ENCODE data around the gene BLNK. TPM values are rescaled to one million over a fixed set of nuclear protein-coding genes. Genes with fewer than 3 reads are reported as not detected.

The BLNK gene
- total and polyA plus RNA-seq, 9 of the 15 experiments (the other 6 are each of a cell fraction or from before 2014, with no cell fraction given) = not detected

DNA sequence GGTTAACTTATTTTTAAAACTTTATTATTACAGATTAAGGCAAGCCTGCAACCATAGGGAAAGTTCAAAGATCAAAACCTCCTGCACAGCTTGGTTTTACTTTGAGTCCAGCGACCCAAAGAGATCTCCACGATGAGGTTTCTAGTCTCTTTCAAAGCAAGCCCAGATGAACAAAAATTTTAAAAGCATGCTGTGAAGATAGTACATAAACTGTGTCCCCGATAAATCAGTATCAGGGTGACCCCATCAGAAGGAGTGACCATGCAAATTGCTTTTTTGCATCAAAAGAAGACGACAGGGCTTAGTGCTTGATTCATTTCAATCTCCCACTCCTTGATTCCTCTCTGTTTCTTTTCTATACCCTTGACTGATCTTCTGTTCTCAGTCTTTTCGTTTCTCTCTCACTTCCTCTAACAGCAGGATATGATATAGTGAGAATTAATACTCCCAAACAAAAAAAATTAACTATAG lies 16.8 kb upstream of the BLNK start:
- ATAC-seq = no peak
- TF ChIP-seq HMG20B (CRISPR knock-in tag; IDR thresholded peaks at IDR 0.05) (no peak), RAD21 (CRISPR knock-in tag; conservative IDR thresholded peaks at IDR 0.05 in 1 of 2, IDR thresholded peaks at IDR 0.05 in 1 of 2) (no peak), MYC (IDR thresholded peaks at IDR 0.05; ENCODE audit: low read depth, low read length) (no peak), MYC (CRISPR knock-in tag; IDR thresholded peaks at IDR 0.05; ENCODE audit: borderline replicate concordance, low read depth) (no peak), ZFPM2 (CRISPR knock-in tag; IDR thresholded peaks at IDR 0.05) (no peak), ZFP30 (CRISPR knock-in tag; IDR thresholded peaks at IDR 0.05; ENCODE audit: borderline replicate concordance) (no peak), GABPA (tag; conservative IDR thresholded peaks at IDR 0.05; ENCODE audit: low read depth) (no peak), ZNF408 (CRISPR knock-in tag; IDR thresholded peaks at IDR 0.05; ENCODE audit: low read depth) (no peak), ZNF431 (CRISPR knock-in tag; IDR thresholded peaks at IDR 0.05) (no peak)
- TF ChIP-seq, protein P1, sequence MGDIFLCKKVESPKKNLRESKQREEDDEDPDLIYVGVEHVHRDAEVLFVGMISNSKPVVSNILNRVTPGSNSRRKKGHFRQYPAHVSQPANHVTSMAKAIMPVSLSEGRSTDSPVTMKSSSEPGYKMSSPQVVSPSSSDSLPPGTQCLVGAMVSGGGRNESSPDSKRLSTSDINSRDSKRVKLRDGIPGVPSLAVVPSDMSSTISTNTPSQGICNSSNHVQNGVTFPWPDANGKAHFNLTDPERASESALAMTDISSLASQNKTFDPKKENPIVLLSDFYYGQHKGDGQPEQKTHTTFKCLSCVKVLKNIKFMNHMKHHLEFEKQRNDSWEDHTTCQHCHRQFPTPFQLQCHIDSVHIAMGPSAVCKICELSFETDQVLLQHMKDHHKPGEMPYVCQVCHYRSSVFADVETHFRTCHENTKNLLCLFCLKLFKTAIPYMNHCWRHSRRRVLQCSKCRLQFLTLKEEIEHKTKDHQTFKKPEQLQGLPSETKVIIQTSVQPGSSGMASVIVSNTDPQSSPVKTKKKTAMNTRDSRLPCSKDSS (IDR thresholded peaks at IDR 0.05; ENCODE audit: low read depth, partially characterized antibody) = no peak
- TF ChIP-seq, protein P2, sequence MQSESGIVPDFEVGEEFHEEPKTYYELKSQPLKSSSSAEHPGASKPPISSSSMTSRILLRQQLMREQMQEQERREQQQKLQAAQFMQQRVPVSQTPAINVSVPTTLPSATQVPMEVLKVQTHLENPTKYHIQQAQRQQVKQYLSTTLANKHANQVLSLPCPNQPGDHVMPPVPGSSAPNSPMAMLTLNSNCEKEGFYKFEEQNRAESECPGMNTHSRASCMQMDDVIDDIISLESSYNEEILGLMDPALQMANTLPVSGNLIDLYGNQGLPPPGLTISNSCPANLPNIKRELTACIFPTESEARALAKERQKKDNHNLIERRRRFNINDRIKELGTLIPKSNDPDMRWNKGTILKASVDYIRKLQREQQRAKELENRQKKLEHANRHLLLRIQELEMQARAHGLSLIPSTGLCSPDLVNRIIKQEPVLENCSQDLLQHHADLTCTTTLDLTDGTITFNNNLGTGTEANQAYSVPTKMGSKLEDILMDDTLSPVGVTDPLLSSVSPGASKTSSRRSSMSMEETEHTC (IDR thresholded peaks at IDR 0.05) = no peak
- TF ChIP-seq, protein P3, sequence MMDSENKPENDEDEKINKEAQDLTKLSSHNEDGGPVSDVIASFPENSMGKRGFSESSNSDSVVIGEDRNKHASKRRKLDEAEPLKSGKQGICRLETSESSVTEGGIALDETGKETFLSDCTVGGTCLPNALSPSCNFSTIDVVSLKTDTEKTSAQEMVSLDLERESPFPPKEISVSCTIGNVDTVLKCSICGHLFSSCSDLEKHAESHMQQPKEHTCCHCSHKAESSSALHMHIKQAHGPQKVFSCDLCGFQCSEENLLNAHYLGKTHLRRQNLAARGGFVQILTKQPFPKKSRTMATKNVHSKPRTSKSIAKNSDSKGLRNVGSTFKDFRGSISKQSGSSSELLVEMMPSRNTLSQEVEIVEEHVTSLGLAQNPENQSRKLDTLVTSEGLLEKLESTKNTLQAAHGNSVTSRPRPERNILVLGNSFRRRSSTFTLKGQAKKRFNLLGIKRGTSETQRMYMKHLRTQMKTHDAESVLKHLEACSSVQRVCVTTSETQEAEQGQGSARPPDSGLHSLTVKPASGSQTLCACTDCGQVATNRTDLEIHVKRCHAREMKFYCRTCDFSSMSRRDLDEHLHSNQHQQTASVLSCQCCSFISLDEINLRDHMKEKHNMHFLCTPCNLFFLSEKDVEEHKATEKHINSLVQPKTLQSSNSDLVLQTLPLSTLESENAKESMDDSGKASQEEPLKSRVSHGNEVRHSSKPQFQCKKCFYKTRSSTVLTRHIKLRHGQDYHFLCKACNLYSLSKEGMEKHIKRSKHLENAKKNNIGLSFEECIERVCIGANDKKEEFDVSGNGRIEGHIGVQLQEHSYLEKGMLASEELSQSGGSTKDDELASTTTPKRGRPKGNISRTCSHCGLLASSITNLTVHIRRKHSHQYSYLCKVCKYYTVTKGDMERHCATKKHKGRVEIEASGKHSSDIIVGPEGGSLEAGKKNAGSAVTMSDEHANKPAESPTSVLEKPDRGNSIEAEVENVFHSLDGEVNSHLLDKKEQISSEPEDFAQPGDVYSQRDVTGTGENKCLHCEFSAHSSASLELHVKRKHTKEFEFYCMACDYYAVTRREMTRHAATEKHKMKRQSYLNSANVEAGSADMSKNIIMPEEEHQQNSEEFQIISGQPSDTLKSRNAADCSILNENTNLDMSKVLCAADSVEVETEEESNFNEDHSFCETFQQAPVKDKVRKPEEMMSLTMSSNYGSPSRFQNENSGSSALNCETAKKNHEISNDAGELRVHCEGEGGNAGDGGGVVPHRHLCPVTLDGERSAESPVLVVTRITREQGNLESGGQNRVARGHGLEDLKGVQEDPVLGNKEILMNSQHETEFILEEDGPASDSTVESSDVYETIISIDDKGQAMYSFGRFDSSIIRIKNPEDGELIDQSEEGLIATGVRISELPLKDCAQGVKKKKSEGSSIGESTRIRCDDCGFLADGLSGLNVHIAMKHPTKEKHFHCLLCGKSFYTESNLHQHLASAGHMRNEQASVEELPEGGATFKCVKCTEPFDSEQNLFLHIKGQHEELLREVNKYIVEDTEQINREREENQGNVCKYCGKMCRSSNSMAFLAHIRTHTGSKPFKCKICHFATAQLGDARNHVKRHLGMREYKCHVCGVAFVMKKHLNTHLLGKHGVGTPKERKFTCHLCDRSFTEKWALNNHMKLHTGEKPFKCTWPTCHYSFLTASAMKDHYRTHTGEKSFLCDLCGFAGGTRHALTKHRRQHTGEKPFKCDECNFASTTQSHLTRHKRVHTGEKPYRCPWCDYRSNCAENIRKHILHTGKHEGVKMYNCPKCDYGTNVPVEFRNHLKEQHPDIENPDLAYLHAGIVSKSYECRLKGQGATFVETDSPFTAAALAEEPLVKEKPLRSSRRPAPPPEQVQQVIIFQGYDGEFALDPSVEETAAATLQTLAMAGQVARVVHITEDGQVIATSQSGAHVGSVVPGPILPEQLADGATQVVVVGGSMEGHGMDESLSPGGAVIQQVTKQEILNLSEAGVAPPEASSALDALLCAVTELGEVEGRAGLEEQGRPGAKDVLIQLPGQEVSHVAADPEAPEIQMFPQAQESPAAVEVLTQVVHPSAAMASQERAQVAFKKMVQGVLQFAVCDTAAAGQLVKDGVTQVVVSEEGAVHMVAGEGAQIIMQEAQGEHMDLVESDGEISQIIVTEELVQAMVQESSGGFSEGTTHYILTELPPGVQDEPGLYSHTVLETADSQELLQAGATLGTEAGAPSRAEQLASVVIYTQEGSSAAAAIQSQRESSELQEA (IDR thresholded peaks at IDR 0.05; ENCODE audit: low read depth) = no peak

More for the DNA sequence above, 16.8 kb upstream of the BLNK start:
- Histone ChIP-seq H3K4me2 (ENCODE audit: insufficient read depth, low read length) (no peak overlapping the region), H3K9me1 (ENCODE audit: control insufficient read depth, insufficient read depth, low read length) (no peaks in the 10 kb centered on the region), H3K4me1 (replicated peaks in 1 of 2; ENCODE audit: control insufficient read depth in 2 of 2, insufficient read depth in 2 of 2, low read length in 2 of 2) (no peaks in the 10 kb centered on the region), H2AFZ (ENCODE audit: low read depth, low read length) (no peak overlapping the region), H3K27ac (ENCODE audit: extremely low read depth, low read depth, low read length) (no peak overlapping the region), H4K20me1 (replicated peaks; ENCODE audit: control insufficient read depth, insufficient read depth, low read length) (no peaks in the 10 kb centered on the region), H3K9me3 (replicated peaks; ENCODE audit: control insufficient read depth, insufficient read depth, low read depth, low read length) (no peaks in the 10 kb centered on the region), H3K4me3 (no peak overlapping the region), H3K36me3 (ENCODE audit: control insufficient read depth, insufficient read depth, low read length) (no peaks in the 10 kb centered on the region), H3K79me2 (ENCODE audit: control insufficient read depth, insufficient read depth, low read length) (no peaks in the 10 kb centered on the region), H3K9ac (ENCODE audit: insufficient read depth in 1 of 2, low read depth in 2 of 2, low read length in 2 of 2) (no peak overlapping the region), H3K27me3 (ENCODE audit: control insufficient read depth in 2 of 2, insufficient read depth in 2 of 2, low read length in 2 of 2) (no peaks in the 10 kb centered on the region; a peak in 1 of 5 replicates)
- ChIA-PET CTCF (ENCODE audit: low intra/inter-chr PET ratio) (no interaction called here), POLR2A (no interaction called here)
- in situ Hi-C loops (cut with MboI) = no loop called here
- BruUV-seq (replicated peaks) = no TSS peak
- 2% methylated on average over 5 of the region's 5 CpGs for WGBS (ENCODE audit: insufficient coverage, low coverage, missing lambda C conversion rate)
- intact Hi-C loops (cut with micrococcal nuclease) = no loop called here
- DNase-seq (ENCODE audit: extremely low read depth in 1 of 4, low spot score in 3 of 4) (no peak), FAIRE-seq (no peak)

Data from K562 (cell line).